SK-N-MC (cell line): Measurements from ENCODE around the gene UBE3C.

Experiments used
- EZH2 ChIP-seq: fragments of 200-600 bp; sonication (generic); IDR thresholded peaks from one replicate; pipeline ENCODE4 v1.6.1; 2017; ENCODE audit warnings: antibody characterized with exemption
- FOXP2 ChIP-seq: optimal IDR thresholded peaks from 2 replicates; pipeline ENCODE3; 2011; ENCODE audit warnings: mild to moderate bottlenecking, moderate library complexity; ENCODE audit not compliant: insufficient read depth; ENCODE audit errors: extremely low read length, control extremely low read depth
- POLR2AphosphoS5 ChIP-seq: IDR thresholded peaks from 2 replicates; pipeline ENCODE4 v1.6.1; 2012; ENCODE audit warnings: mild to moderate bottlenecking, low read depth, low read length, borderline replicate concordance

GRCh38 chr7:157188091-157188665 is 49.5 kb downstream of the UBE3C start:
- TF ChIP-seq EZH2 = no peak
- no peak for TF ChIP-seq POLR2AphosphoS5
- TF ChIP-seq FOXP2 = no peak
